HG03095 (cell line): ENCODE data around the gene ASGR2.
"Not testable (repeated sequence)": the region's sequence is repeated elsewhere in the genome, so short reads cannot be mapped to it uniquely, and the experiment has no call there.

ENCODE experiments used
- ATAC-seq: cut with Tn5 transposase; IDR thresholded peaks from one replicate; pipeline ENCODE4 v1.9.1; 2021; ENCODE audit warnings: moderate library complexity; ENCODE audit not compliant: unreplicated experiment

The ASGR2 gene, protein sequence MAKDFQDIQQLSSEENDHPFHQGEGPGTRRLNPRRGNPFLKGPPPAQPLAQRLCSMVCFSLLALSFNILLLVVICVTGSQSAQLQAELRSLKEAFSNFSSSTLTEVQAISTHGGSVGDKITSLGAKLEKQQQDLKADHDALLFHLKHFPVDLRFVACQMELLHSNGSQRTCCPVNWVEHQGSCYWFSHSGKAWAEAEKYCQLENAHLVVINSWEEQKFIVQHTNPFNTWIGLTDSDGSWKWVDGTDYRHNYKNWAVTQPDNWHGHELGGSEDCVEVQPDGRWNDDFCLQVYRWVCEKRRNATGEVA

GRCh38 chr17:7114241-7114874 lies at the start of gene ASGR2:
ASGR2 (minus strand) TSS chr17:7114822; CDS start chr17:7114240, 582 bp downstream.
- no peak for ATAC-seq

GRCh38 chr17:7159571-7159970 lies 44.9 kb upstream of the ASGR2 start:
- ATAC-seq = not testable (repeated sequence)

DNA sequence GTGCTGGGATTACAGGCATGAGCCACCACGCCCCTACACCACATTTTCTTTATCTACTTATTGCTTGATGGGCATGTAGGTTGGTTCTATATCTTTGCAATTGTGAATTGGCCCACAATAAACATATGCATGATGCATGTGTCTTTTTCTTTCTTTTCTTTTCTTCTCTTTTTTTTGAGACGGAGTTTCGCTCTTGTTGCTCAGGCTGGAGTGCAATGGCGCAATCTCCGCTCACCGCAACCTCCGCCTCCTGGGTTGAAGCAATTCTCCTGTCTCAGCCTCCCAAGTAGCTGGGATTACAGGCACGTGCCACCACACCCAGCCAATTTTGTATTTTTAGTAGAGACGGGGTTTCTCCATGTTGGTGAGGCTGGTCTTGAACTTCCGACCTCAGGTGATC lies 43.8 kb upstream of the ASGR2 start:
- ATAC-seq = not testable (repeated sequence)

GRCh38 chr17:7156342-7156940 lies 41.8 kb upstream of the ASGR2 start:
- no peak for ATAC-seq

- ATAC-seq = no peak
Observed at GRCh38 chr17:7147772-7148171, 33.1 kb upstream of the ASGR2 start.

DNA sequence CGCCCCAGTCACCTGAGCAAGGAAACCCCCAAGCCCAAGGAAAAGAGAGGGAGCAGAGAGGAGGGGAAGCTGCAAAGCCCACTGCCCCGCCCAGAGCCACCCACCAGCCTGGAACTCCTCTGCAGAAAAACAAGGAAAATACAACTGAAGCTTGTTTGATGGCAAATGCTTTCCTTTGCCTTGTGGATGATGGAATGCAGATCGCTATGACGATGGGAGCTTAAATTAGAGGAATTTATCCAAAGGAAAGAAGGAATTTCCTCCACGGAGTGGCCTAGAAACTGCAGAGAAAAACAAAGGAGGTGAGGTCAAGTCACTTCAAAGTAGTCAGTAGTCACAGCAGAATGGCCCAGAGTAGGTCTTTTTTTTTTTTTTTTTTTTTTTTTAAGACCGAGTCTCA lies 31.5 kb upstream of the ASGR2 start:
- no peak for ATAC-seq

GRCh38 chr17:7144213-7144612 lies 29.6 kb upstream of the ASGR2 start:
- ATAC-seq = no peak

- ATAC-seq = no peak
Observed at GRCh38 chr17:7141824-7142223, 27.2 kb upstream of the ASGR2 start.

- ATAC-seq = no peak
Observed at GRCh38 chr17:7139400-7139799, 24.8 kb upstream of the ASGR2 start.

DNA sequence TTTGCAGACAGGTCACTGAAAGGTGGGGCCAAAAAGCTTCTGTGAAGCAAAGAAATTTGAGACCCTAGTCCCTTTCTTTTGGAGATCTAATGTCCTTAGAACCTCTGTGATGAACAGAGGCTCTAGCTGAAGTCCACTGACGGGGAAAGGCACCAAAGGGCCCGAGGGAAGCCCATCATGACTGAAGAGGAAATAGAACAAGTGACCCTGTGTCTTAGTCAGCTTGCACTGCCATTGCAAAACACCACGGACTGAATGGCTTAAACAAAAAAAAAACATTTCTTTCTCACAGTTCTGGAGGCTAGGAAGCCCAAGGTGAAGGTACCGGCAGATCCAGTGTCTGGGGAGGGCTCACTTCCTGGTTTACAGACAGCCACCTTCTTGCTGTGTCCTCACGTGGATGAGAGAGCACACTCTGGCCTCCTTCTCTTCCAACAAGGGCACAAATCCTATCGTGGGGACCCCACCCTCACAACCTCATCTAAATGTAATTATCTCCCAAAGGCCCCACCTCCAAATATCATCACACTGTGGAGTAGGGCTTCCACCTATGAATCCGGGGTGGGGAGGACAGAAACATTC lies 24.3 kb upstream of the ASGR2 start:
- ATAC-seq = no peak

GRCh38 chr17:7137171-7137943 lies 22.7 kb upstream of the ASGR2 start:
- no peak for ATAC-seq

DNA sequence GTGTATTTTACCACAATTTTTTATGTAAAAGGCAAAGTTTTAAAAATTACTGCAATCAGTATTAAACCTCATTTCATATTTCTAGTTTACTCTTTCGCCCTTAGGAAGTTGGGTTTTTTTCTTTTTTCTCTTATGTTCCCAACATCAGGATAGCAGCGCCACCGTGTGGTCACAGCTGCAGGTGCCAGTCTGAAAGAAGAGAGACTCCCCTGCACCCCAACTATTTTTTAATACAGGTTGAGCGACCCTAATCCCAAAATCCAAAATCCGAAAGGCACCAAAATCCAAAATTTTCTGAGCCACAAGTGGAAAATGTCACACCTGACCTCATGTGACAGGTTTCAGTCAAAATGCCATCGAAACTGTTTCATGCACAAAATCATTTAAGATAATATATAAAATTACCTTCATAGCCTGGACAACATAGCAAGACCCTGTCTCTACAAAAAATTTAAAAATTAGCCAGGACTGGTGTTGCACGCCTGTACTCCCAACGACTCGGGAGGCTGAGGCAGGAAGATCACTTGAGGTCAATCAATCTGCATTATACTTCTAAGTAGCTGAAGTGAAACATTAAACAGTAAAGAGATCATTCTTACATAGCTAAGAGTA lies 21.8 kb upstream of the ASGR2 start:
- no peak for ATAC-seq

DNA sequence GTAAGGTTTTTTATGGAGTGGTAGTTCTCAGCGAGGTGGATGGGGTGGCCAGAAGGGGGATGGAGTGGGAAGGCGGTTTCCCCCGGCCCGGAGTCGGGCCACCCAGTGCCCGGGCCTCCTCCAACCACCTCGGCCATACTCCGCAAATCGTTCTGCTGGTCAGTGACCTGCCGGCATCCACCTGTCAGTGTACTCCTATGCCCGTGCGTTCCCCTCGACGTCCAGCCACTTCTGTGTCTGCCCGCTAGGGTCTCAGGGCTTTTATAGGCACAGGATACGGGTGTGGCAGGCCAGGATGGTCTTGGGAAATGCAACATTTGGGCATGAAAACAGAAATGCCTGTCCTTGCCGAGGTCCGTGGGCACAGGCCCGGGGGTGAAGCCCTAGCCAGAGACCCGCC lies 19.3 kb upstream of the ASGR2 start:
- no peak for ATAC-seq

DNA sequence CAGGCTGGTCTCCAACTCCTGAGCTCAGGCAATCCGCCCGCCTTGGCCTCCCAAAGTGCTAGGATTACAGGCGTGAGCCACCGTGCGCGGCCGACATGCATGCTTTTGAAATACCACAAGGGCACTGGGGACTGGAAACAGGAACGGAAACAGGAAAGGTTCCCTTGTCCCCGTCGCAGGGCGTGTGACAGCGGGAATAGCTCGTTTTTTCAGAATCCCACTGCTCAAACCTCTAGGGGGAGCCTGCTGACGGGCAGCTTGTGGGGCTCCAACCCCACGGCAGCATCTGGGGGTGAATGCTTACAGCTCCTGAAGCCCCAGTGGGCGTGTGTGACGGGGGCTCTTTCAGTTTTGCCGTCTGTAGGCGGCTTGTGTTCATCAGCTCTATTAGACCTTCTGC lies 18.8 kb upstream of the ASGR2 start:
- no peak for ATAC-seq

GRCh38 chr17:7132511-7133094 lies 18.0 kb upstream of the ASGR2 start:
- no peak for ATAC-seq

DNA sequence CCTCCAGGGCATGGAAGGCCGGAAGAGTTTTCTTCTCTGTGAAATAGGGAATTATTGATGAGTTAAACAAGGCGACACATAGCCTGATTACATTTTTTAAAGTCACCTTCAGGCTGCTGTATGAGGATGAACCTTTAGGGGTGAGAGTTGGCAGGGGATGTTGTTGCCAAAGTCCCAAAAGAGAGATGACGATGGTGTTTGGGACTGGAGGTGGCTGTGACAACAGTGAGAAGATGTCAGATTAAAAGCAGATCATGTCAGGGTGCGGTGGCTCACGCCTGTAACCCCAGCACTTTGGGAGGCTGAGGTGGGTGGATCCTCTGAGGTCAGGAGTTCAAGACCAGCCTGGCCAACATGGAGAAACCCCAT lies 16.8 kb upstream of the ASGR2 start:
- no peak for ATAC-seq

- ATAC-seq = no peak
Observed at GRCh38 chr17:7130621-7131422, 16.2 kb upstream of the ASGR2 start.

DNA sequence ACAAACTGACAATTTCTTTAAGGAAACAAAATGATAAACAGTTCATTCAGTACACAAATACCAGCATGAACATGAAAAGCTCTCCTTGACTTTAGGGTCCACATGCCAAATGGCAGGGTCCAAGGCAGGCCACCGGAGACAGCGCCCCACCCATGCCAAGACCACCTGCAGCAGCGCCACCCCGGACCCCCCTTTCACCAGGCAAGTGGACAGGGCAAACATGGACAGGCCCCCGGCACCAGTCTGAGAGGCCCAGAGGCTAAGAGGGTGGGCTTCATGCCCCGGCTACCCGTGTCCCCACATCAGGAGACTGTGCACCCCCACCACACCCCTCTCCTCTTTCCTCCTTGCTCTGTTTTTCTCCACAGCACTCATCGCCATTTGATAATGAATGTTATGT lies 14.7 kb upstream of the ASGR2 start:
- ATAC-seq = no peak

DNA sequence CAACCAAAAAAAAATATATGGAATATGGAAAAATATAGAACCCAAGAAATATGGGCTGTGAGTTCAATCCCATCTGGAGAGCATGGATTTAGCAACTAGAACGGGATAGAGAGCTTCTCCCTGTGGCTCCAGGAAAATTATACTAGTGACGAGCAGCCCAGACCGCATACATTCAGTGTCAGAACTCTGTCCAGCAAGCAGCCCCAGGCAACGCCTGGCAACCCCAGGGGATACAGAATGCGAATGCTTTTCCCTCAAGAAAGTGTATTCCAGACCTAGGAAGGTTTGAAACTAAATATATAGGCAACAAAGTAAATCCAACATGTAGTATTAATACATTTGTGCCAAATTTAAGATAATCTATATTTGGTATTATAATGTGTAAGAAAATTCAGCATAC lies 13.5 kb upstream of the ASGR2 start:
- no peak for ATAC-seq

- ATAC-seq = not testable (repeated sequence)
Observed at GRCh38 chr17:7127501-7127900, 12.9 kb upstream of the ASGR2 start.
